Femur (tissue), 1 donor: Measurements from ENCODE around the gene ANGPTL3.

Experiments used
- DNase-seq: peaks from one replicate; pipeline ENCODE4 v3.0.0-alpha.2; 2017

The ANGPTL3 gene

GRCh38 chr1:62628506-62628905, 31.2 kb downstream of the ANGPTL3 start:
- DNase-seq = no peak

DNA sequence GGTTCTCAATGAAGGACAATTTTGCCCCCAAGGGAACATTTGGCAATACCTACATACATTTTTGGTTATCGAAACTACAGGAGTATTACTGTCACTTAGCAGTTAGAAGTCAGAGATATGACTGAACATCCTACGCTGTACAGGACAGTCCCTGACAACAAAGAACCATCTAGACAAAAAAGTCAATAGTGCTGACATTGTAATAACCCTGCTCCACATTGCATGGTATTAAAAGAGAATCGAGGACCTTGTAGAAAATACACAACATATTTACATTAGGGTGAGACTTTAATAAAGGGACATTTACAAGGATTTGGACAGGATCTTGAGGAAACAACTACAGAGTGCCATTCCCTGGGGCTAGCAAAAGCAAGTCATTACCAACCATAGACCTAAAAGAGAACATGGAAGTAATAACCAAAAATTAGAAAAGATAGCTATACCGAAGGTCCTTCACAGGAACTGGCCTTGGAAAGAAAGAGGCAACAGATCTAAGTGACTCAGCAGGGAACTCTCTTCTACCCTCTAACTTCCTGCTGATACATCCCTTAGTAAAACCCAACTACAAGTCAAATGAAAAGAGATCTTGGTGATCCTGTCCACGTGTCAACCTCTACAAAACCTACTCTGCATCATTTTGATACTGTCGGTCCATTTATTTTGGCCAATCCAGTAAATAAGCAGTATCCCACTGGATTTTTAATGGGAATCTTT, 40.2 kb downstream of the ANGPTL3 start:
- DNase-seq = no peak

DNA sequence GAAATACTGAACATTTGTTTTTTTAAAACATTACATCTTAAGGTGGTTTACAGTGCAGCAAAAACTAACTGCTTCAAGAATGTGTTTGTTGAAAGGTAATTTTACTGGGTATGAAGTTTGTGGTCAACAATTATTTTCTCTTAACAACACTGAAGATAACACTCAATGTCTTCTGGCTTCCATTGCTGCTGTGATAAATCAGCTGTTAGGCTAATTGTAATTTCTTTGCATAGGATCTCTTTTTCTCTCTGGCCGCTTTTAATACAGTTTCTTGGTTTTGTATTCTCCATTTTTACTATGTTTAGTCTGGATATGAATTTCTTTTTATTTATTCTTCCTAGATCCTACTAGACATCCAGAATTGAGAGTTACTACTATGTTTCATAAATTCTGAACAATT, 46.0 kb downstream of the ANGPTL3 start:
- no peak for DNase-seq

DNA sequence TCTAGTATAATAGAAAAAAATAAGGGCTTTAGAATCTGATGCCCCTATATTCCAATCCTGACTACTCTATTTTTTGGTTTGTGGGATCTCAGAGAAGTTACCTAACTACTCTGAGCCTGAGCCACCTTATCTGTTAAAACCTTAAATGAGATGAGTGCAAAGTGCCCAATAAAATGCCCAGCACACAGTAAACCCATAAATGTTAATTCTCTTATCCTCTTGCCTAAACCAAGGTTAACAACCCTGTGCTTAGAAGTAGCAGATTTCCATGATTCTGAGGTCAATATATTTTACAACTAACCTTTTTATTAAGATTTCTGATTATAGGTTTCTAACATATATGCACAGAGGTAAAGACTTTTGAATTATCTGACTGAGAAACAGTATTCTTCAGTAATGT, 55.1 kb downstream of the ANGPTL3 start:
- no peak for DNase-seq

- DNase-seq = no peak
Observed at GRCh38 chr1:62654744-62655143, 57.4 kb downstream of the ANGPTL3 start.
